OCI-LY3 (cell line): ENCODE results near the gene ZNF611.
"Not testable (repeated sequence)": the region's sequence is repeated elsewhere in the genome, so short reads cannot be mapped to it uniquely, and the experiment has no call there.

Experiments
- H2AFZ ChIP-seq: fragments of 200-600, 300-600 bp; shearing (Covaris generic); 2 replicates; pipeline ENCODE4 v1.6.0; 2014; ENCODE audit warnings: antibody characterized with exemption, low read depth, low read length
- H3K27ac ChIP-seq: fragments of 200-600, 300-600 bp; sonication (generic); 2 replicates; pipeline ENCODE4 v1.5.1; 2014; ENCODE audit warnings: mild to moderate bottlenecking, low read length, moderate library complexity, mixed read lengths
- H3K27me3 ChIP-seq: fragments of 200-600, 300-600 bp; sonication (generic); 2 replicates; pipeline ENCODE4 v1.6.1; 2014; ENCODE audit warnings: low read depth, low read length, mixed read lengths
- H3K36me3 ChIP-seq: fragments of 200-600, 300-600 bp; sonication (generic); replicated peaks from 2 replicates; pipeline ENCODE3; 2014; ENCODE audit warnings: low read depth, low read length, mixed read lengths
- H3K4me1 ChIP-seq: fragments of 300-600, 200-600 bp; sonication (generic); 2 replicates; pipeline ENCODE4 v1.6.1; 2014; ENCODE audit warnings: low read length, mixed read lengths
- H3K4me2 ChIP-seq: fragments of 200-600, 300-600 bp; sonication (generic); 2 replicates; pipeline ENCODE4 v1.6.1; 2014; ENCODE audit warnings: low read length, mixed read lengths
- H3K4me3 ChIP-seq: fragments of 300-600, 200-600 bp; sonication (generic); 2 replicates; pipeline ENCODE4 v1.5.1; 2014; ENCODE audit warnings: antibody characterized with exemption, mild to moderate bottlenecking, low read length, moderate library complexity
- H3K79me2 ChIP-seq: fragments of 300-600, 200-600 bp; shearing (Covaris generic); 2 replicates; pipeline ENCODE4 v1.6.1; 2014; ENCODE audit warnings: mild to moderate bottlenecking, low read length, mixed read lengths
- H3K9ac ChIP-seq: fragments of 300-600, 200-600 bp; shearing (Covaris generic); 2 replicates; pipeline ENCODE4 v1.6.0; 2014; ENCODE audit warnings: mild to moderate bottlenecking, low read length, moderate library complexity
- H3K9me3 ChIP-seq: fragments of 200-600, 300-600 bp; shearing (Covaris generic); 2 replicates; pipeline ENCODE4 v1.6.1; 2014; ENCODE audit warnings: low read length, mixed read lengths; ENCODE audit not compliant: insufficient read depth
- H4K20me1 ChIP-seq: fragments of 200-600, 300-600 bp; sonication (generic); 2 replicates; pipeline ENCODE4 v1.6.1; 2016; ENCODE audit warnings: low read length, mixed read lengths; ENCODE audit not compliant: insufficient read depth
- CTCF ChIP-seq: fragments of 200-600, 300-600 bp; sonication (generic); IDR thresholded peaks from 2 replicates; pipeline ENCODE4 v1.5.1; 2014; ENCODE audit warnings: antibody characterized with exemption, low read length, low read depth
- EZH2phosphoT487 ChIP-seq: fragments of 200-600 bp; shearing (Covaris generic); IDR thresholded peaks from 2 replicates; pipeline ENCODE4 v1.6.1; 2018; ENCODE audit warnings: antibody characterized with exemption, mixed run types, low read depth

Gene ZNF611

GRCh38 chr19:52691737-52692136 lies 43.1 kb downstream of the ZNF611 start:
- Histone ChIP-seq H3K4me3 (no peak overlapping the region), H2AFZ (no peak overlapping the region)
- TF ChIP-seq EZH2phosphoT487 (no peak), CTCF (no peak)

DNA sequence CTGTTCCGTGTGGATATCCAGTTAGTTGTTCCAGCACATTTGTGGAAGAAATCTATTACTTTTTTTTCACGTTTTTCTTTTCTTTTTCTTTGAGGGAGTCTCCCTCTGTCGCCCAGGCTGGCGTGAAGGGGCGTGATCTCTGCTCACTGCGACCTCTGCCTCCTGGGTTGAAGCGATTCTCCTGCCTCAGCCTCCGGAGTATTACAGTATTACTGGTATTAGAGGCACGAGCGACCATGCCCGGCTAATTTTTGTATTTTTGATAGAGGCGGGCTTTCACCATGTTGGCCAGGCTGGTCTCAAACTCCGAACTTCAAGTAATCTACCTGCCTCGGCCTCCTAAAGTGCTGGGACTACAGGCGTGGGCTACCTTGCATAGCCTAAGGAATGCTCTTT lies 43.6 kb downstream of the ZNF611 start:
- H3K9me3 ChIP-seq, result no peaks in the 10 kb centered on the region; the same call in 1 of the 2 replicates
- no peaks in the 10 kb centered on the region for H3K36me3 ChIP-seq
- no peak overlapping the region for H3K27ac ChIP-seq
- peaks cover 16% of the 10 kb centered on the region for H3K79me2 ChIP-seq
- TF ChIP-seq CTCF (no peak), EZH2phosphoT487 (no peak)
- no peak overlapping the region for H2AFZ ChIP-seq
- peaks cover 33% of the 10 kb centered on the region for H3K4me1 ChIP-seq
- H3K9ac ChIP-seq, result no peak overlapping the region; the same call in 1 of the 2 replicates
- peak overlapping the region; percentile 75 for H3K4me3 ChIP-seq
- peak overlapping the region; percentile 56 for H3K4me2 ChIP-seq
- no peaks in the 10 kb centered on the region for H4K20me1 ChIP-seq
- H3K27me3 ChIP-seq, result no peaks in the 10 kb centered on the region

More at GRCh38 chr19:52691737-52692136, 43.1 kb downstream of the ZNF611 start:
- Histone ChIP-seq H3K27ac (no peak overlapping the region), H4K20me1 (no peaks in the 10 kb centered on the region), H3K4me1 (peaks cover 33% of the 10 kb centered on the region), H3K36me3 (no peaks in the 10 kb centered on the region), H3K79me2 (peaks cover 13% of the 10 kb centered on the region), H3K9ac (no peak overlapping the region), H3K4me2 (peak overlapping the region; percentile 6; the same call in 1 of the 2 replicates), H3K9me3 (no peaks in the 10 kb centered on the region; the same call in 1 of the 2 replicates), H3K27me3 (no peaks in the 10 kb centered on the region)

DNA sequence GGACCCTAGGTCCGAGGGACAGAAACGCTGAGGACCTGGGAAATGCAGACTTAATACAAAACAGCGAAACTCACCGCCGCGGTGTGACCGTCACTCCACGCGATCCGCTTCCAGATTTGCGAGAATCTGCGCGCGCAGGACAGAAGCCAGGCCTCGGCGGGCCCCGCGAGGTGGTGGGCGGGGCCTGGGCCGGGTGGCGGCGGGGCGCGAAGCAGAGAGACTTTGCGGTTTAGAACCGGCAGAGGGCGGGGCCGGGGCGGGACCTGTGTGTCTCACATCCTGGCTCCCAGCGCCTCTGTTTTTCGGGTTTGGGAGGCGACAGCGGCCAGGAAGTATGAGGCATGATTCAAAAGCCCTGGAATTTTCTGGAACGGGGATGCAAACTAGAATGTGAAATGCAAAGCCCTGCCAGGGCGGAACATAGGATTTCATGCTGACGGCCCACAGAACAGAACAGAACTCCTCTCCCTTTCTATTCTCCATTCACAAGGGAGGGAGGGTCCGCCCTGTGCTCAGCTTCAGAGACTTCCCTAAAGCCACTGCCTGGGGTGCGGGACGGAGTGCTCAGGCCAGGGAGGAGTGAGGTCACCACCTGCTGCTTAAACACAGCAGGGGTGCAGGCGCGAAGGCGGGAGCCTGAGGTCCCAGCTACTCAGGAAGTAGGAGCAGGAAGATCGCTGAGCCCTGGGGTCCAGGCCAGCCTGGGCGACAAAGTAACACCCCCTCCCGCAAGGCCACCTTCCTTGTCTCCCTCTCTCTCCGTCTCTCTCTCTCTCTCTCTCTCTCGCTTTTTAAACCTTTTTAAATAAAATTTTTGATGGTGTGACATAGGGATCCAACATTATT lies 44.3 kb downstream of the ZNF611 start:
- peak overlapping the region; percentile 75 for H3K4me3 ChIP-seq
- no peaks in the 10 kb centered on the region for H4K20me1 ChIP-seq
- TF ChIP-seq CTCF, result no peak
- H3K9me3 ChIP-seq, result no peaks in the 10 kb centered on the region; the same call in 1 of the 2 replicates
- peak overlapping the region; percentile 78 for H2AFZ ChIP-seq
- peak overlapping the region; percentile 71 for H3K9ac ChIP-seq
- H3K4me1 ChIP-seq, result peaks cover 33% of the 10 kb centered on the region
- no peaks in the 10 kb centered on the region for H3K27me3 ChIP-seq
- H3K79me2 ChIP-seq, result peaks cover 16% of the 10 kb centered on the region
- peak overlapping the region; percentile 21; the same call in 1 of the 2 replicates for H3K27ac ChIP-seq
- H3K36me3 ChIP-seq, result no peaks in the 10 kb centered on the region
- peak overlapping the region; percentile 56 for H3K4me2 ChIP-seq

DNA sequence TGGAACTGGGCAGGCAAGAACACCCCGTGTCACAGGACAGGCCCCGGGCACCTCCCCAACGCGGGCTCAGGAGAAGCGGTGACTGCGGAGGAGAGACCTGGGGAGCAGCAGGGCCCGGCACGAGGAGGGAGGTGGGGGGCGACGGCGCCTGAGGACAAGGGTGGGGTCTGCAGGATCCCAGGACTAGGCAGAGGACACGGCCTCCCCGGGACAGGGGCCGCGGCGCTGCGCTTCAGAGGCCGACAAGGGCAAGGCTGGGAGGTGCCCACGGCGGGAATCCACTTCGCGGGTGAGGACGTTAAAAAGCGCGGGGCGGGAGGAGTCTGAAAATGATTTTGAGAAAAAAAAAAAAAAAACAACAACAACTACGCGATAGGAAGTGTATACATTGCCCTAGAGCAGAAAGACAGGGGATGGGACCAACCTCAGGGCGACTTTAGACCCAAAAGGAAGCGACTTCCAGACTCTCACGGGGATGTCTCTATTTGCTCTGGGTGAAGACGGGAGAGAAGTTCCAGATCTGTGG lies 44.9 kb downstream of the ZNF611 start:
- Histone ChIP-seq H3K4me2 (peak overlapping the region; percentile 56), H3K79me2 (peaks cover 16% of the 10 kb centered on the region), H4K20me1 (no peaks in the 10 kb centered on the region), H2AFZ (peak overlapping the region; percentile 61), H3K36me3 (peaks cover 3% of the 10 kb centered on the region), H3K27ac (peak overlapping the region; percentile 21; the same call in 1 of the 2 replicates), H3K27me3 (no peaks in the 10 kb centered on the region), H3K9me3 (no peaks in the 10 kb centered on the region; the same call in 1 of the 2 replicates), H3K9ac (peak overlapping the region; percentile 71), H3K4me3 (peak overlapping the region; percentile 75), H3K4me1 (peaks cover 33% of the 10 kb centered on the region)
- no peak for TF ChIP-seq EZH2phosphoT487
- no peak for TF ChIP-seq CTCF

- Histone ChIP-seq H3K79me2 (peaks cover 16% of the 10 kb centered on the region), H3K4me3 (peak overlapping the region; percentile 75), H3K4me2 (peak overlapping the region; percentile 56), H3K4me1 (peaks cover 29% of the 10 kb centered on the region), H3K9ac (peak overlapping the region; percentile 71)
- not testable (repeated sequence) for H4K20me1 ChIP-seq, H2AFZ ChIP-seq, H3K9me3 ChIP-seq, H3K27ac ChIP-seq, H3K27me3 ChIP-seq, H3K36me3 ChIP-seq
These were observed 45.7 kb downstream of the ZNF611 start for GRCh38 chr19:52688925-52689796.
